ENCODE data around the gene ZBTB34. TPM values are rescaled to one million over a fixed set of nuclear protein-coding genes. Genes with fewer than 3 reads are reported as not detected.
A peak's percentile ranks its signal among the peaks of the same experiment; 100 is the strongest.

The ZBTB34 gene
- total and polyA plus RNA-seq, 2 donors from 2014 or later = 2.5 to 12.5 TPM

GRCh38 chr9:126852086-126852688, 8.3 kb upstream of the ZBTB34 start:
- Histone ChIP-seq H3K9ac (ENCODE audit: low read length in 3 of 3) (no peak overlapping the region), H3K9me3 (ENCODE audit: control insufficient read depth in 2 of 3, insufficient read depth in 1 of 3, low read length in 3 of 3) (no peaks in the 10 kb centered on the region), H3K4me3 (ENCODE audit: low read length in 3 of 3) (no peak overlapping the region), H3K4me1 (ENCODE audit: control insufficient read depth in 2 of 3, insufficient read depth in 2 of 3, low read depth in 1 of 3, low read length in 3 of 3) (no peaks in the 10 kb centered on the region), H3K27me3 (ENCODE audit: control insufficient read depth, insufficient read depth, low read length) (no peaks in the 10 kb centered on the region), H3K36me3 (ENCODE audit: control insufficient read depth in 2 of 3, insufficient read depth in 3 of 3, low read length in 3 of 3) (no peaks in the 10 kb centered on the region), H3K27ac (ENCODE audit: low read depth in 2 of 2, low read length in 2 of 2) (no peak overlapping the region)
- FAIRE-seq (no peak), DNase-seq (peak in 1 of 5 donors; percentile 22)
- TF ChIP-seq, protein P1, sequence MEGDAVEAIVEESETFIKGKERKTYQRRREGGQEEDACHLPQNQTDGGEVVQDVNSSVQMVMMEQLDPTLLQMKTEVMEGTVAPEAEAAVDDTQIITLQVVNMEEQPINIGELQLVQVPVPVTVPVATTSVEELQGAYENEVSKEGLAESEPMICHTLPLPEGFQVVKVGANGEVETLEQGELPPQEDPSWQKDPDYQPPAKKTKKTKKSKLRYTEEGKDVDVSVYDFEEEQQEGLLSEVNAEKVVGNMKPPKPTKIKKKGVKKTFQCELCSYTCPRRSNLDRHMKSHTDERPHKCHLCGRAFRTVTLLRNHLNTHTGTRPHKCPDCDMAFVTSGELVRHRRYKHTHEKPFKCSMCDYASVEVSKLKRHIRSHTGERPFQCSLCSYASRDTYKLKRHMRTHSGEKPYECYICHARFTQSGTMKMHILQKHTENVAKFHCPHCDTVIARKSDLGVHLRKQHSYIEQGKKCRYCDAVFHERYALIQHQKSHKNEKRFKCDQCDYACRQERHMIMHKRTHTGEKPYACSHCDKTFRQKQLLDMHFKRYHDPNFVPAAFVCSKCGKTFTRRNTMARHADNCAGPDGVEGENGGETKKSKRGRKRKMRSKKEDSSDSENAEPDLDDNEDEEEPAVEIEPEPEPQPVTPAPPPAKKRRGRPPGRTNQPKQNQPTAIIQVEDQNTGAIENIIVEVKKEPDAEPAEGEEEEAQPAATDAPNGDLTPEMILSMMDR (IDR thresholded peaks at IDR 0.05; ENCODE audit: borderline replicate concordance, extremely low read depth, insufficient read depth) = no peak
- intact Hi-C loops (cut with DNase I) = no loop called here

DNA sequence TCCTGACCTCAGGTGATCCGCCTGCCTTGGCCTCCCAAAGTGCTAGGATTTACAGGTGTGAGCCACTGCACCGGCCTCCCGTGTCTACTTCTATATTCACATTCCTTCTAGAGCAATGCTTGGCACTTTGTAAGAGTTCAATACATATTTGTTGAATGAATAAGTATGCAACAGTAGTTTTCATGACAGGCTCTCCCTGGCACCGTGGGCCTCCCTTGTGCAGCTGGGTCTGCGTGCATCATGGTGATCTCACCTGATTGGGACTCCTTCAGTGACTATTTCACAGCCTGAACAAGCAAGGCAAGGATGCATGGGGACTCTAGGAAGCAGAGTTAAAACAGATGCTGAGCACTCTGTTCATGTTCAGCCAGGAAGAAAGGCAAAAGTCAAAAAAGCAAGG, 6.8 kb upstream of the ZBTB34 start:
- H3K4me3 ChIP-seq (ENCODE audit: low read length in 3 of 3) = no peak overlapping the region
- H3K27ac ChIP-seq (ENCODE audit: low read depth in 2 of 2, low read length in 2 of 2) = no peak overlapping the region
- H3K36me3 ChIP-seq (ENCODE audit: control insufficient read depth in 2 of 3, insufficient read depth in 3 of 3, low read length in 3 of 3) = no peaks in the 10 kb centered on the region
- no peak overlapping the region for H3K9ac ChIP-seq (ENCODE audit: low read length in 3 of 3)
- TF ChIP-seq, protein P1 (IDR thresholded peaks at IDR 0.05; ENCODE audit: borderline replicate concordance, extremely low read depth, insufficient read depth) = no peak
- H3K9me3 ChIP-seq (ENCODE audit: control insufficient read depth in 2 of 3, insufficient read depth in 1 of 3, low read length in 3 of 3) = no peaks in the 10 kb centered on the region
- DNase-seq (no peak), FAIRE-seq (no peak)
- H3K27me3 ChIP-seq (ENCODE audit: control insufficient read depth, insufficient read depth, low read length) = no peaks in the 10 kb centered on the region
- no peaks in the 10 kb centered on the region for H3K4me1 ChIP-seq (ENCODE audit: control insufficient read depth in 2 of 3, insufficient read depth in 2 of 3, low read depth in 1 of 3, low read length in 3 of 3)
- intact Hi-C loops (cut with DNase I) = no loop called here

DNA sequence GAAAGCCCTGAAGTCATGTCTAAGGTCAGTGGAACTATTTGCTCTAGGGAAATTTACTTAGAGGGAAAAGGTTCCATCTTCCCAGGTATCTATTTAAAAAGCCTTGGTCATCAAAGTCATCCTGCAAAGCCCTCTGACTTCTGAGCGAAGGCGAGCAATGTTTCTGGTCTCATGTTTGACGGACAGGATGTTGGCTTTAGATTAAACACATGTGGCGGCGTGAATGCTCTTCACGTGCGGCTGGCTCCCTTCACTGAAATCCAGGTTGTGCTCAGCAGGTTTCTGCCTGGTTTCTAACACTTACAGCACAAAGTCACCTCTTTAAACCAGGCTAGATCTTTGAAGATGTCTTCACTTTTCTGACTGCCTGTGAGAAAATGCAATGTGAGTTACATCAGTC, 5.7 kb upstream of the ZBTB34 start:
- H3K27ac ChIP-seq (ENCODE audit: low read depth in 2 of 2, low read length in 2 of 2) = no peak overlapping the region
- no peak overlapping the region for H3K9ac ChIP-seq (ENCODE audit: low read length in 3 of 3)
- H3K9me3 ChIP-seq (ENCODE audit: control insufficient read depth in 2 of 3, insufficient read depth in 1 of 3, low read length in 3 of 3) = no peaks in the 10 kb centered on the region
- H3K36me3 ChIP-seq (ENCODE audit: control insufficient read depth in 2 of 3, insufficient read depth in 3 of 3, low read length in 3 of 3) = no peaks in the 10 kb centered on the region
- no peak for FAIRE-seq
- intact Hi-C loops (cut with DNase I) = no loop called here
- TF ChIP-seq, protein P1 (IDR thresholded peaks at IDR 0.05; ENCODE audit: borderline replicate concordance, extremely low read depth, insufficient read depth) = no peak
- H3K4me1 ChIP-seq (ENCODE audit: control insufficient read depth in 2 of 3, insufficient read depth in 2 of 3, low read depth in 1 of 3, low read length in 3 of 3) = no peaks in the 10 kb centered on the region
- H3K27me3 ChIP-seq (ENCODE audit: control insufficient read depth, insufficient read depth, low read length) = no peaks in the 10 kb centered on the region
- H3K4me3 ChIP-seq (ENCODE audit: low read length in 3 of 3) = no peak overlapping the region
- peak in 1 of 5 donors; percentile 24 for DNase-seq

Measured in kidney (tissue), 14 donors.